Putamen (tissue), 1 donor: ENCODE data around the gene THOC6.
"Not testable (repeated sequence)": the region's sequence is repeated elsewhere in the genome, so short reads cannot be mapped to it uniquely, and the experiment has no call there.

Source experiments
- DNase-seq: peaks from one replicate; pipeline ENCODE4 v3.0.0-alpha.2; 2016; ENCODE audit warnings: low spot score

Gene THOC6

GRCh38 chr16:3030222-3031212 lies 6.7 kb downstream of the THOC6 start:
- no peak for DNase-seq

GRCh38 chr16:3032624-3033023 lies 8.8 kb downstream of the THOC6 start:
- no peak for DNase-seq

- no peak for DNase-seq
These were observed 11.6 kb downstream of the THOC6 start for GRCh38 chr16:3035289-3035971.

GRCh38 chr16:3035972-3036725 lies 12.3 kb downstream of the THOC6 start:
- DNase-seq: no peak

- DNase-seq: no peak
These were observed 13.0 kb downstream of the THOC6 start, which contains the start of gene BICDL2 for GRCh38 chr16:3036726-3037315. TSS of gene BICDL2 (minus strand) at chr16:3036944. CDS start at chr16:3035496, 1,448 bp downstream.

GRCh38 chr16:3038256-3038655 lies 14.4 kb downstream of the THOC6 start:
- DNase-seq: no peak

- DNase-seq: no peak
These were observed 15.1 kb downstream of the THOC6 start for GRCh38 chr16:3038896-3039295.

- no peak for DNase-seq
These were observed 18.5 kb downstream of the THOC6 start for GRCh38 chr16:3042376-3042775.

- DNase-seq: no peak
These were observed 20.9 kb downstream of the THOC6 start for GRCh38 chr16:3044708-3045107.

GRCh38 chr16:3045758-3046640 lies 22.2 kb downstream of the THOC6 start, which contains the start of gene MMP25:
TSS of gene MMP25 (plus strand) at chr16:3046561. CDS start at chr16:3046918, 357 bp downstream.
- DNase-seq: no peak

GRCh38 chr16:3046641-3047386 lies 23.0 kb downstream of the THOC6 start:
- no peak for DNase-seq

GRCh38 chr16:3047387-3047720 lies 23.5 kb downstream of the THOC6 start:
- no peak for DNase-seq

- no peak for DNase-seq
These were observed 26.2 kb downstream of the THOC6 start for GRCh38 chr16:3049921-3050481.

- no peak for DNase-seq
These were observed 26.7 kb downstream of the THOC6 start for GRCh38 chr16:3050487-3050886.

GRCh38 chr16:3051009-3051408 lies 27.2 kb downstream of the THOC6 start:
- no peak for DNase-seq

- DNase-seq: no peak
These were observed 27.7 kb downstream of the THOC6 start for GRCh38 chr16:3051494-3051893.

GRCh38 chr16:3052571-3053329 lies 28.9 kb downstream of the THOC6 start:
- DNase-seq: not testable (repeated sequence)

GRCh38 chr16:3053330-3053710 lies 29.5 kb downstream of the THOC6 start:
- DNase-seq: not testable (repeated sequence)
